ENCODE measurements around the gene RAG1. TPM values are rescaled to one million over a fixed set of nuclear protein-coding genes. Genes with fewer than 3 reads are reported as not detected.

RAG1 gene
- polyA plus RNA-seq, 1 of the 3 experiments (the other 2 are of a cell fraction): 0.08 TPM

DNA sequence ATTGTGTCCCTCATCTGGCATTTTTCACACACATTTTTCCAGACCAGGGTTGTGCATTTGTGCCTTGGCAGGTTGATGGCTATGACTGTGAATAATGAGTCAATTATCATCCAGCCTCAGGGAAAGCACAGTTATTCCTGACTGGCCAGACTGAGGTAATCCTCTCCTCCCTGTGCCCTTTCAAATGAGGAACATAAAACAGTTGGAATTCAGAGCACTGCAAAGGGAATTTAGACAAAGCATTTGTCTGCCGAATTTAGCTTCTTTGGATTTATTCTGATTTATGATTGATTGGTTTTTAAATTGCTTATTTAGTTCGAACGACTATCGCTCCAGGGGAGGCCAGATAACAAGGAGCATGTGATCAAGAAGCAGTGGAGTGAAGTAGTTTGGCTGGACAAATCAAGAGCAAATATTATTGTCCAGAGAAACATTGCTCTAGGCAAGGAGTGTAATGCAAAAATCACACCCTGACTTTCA lies 61.0 kb downstream of the RAG1 start:
- ChIA-PET POLR2A (interaction anchor here (1.1 to 2.0 kb wide), 2 partner anchors 10 to 64 kb away, joined by 4 to 16 read pairs; no protein-coding TSS in a partner anchor), CTCF (interaction anchor here (0.9 to 4.6 kb wide), 12 partner anchors 9 to 136 kb away, joined by 3 to 49 read pairs (median 5); no protein-coding TSS in a partner anchor)
- no peak overlapping the region for H3K4me3 ChIP-seq (ENCODE audit: low read depth in 2 of 2, low read length in 1 of 2)
- no peaks in the 10 kb centered on the region for H3K9me2 ChIP-seq
- H2AFZ ChIP-seq (ENCODE audit: low read depth): no peak overlapping the region
- no peaks in the 10 kb centered on the region for H3K27me3 ChIP-seq (ENCODE audit: insufficient read depth)
- H3K27ac ChIP-seq (ENCODE audit: low read depth in 2 of 2, low read length in 1 of 2): peak overlapping the region in 1 of 2 experiments; percentile 99; a peak in 2 of 4 replicates
- no peak overlapping the region for H3K4me2 ChIP-seq
- peaks cover 0 to 8% of the 10 kb centered on the region in 2 experiments for H3K36me3 ChIP-seq (replicated peaks in 1 of 2; ENCODE audit: control insufficient read depth in 1 of 2, insufficient read depth in 2 of 2, low read length in 1 of 2)
- no peaks in the 10 kb centered on the region for H4K20me1 ChIP-seq (ENCODE audit: insufficient read depth)
- H3K9ac ChIP-seq: no peak overlapping the region
- H3K9me3 ChIP-seq: no peaks in the 10 kb centered on the region
- H3K79me2 ChIP-seq (ENCODE audit: insufficient read depth): no peaks in the 10 kb centered on the region
- WGBS (ENCODE audit: low lambda C conversion rate): 68% methylated on average over 4 of the region's 4 CpGs
- peaks cover 0 to 39% of the 10 kb centered on the region in 2 experiments; a peak in 2 of 4 replicates for H3K4me1 ChIP-seq (ENCODE audit: control insufficient read depth in 1 of 2, insufficient read depth in 2 of 2, low read depth in 1 of 2, low read length in 1 of 2)
- no peaks in the 10 kb centered on the region for H3F3A ChIP-seq (replicated peaks; ENCODE audit: insufficient read depth)
- DNase-seq: peak; percentile 58
- TF ChIP-seq, protein P1, sequence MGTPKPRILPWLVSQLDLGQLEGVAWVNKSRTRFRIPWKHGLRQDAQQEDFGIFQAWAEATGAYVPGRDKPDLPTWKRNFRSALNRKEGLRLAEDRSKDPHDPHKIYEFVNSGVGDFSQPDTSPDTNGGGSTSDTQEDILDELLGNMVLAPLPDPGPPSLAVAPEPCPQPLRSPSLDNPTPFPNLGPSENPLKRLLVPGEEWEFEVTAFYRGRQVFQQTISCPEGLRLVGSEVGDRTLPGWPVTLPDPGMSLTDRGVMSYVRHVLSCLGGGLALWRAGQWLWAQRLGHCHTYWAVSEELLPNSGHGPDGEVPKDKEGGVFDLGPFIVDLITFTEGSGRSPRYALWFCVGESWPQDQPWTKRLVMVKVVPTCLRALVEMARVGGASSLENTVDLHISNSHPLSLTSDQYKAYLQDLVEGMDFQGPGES (IDR thresholded peaks at IDR 0.05; ENCODE audit: low read depth, low read length): no peak
- TF ChIP-seq, protein P2, sequence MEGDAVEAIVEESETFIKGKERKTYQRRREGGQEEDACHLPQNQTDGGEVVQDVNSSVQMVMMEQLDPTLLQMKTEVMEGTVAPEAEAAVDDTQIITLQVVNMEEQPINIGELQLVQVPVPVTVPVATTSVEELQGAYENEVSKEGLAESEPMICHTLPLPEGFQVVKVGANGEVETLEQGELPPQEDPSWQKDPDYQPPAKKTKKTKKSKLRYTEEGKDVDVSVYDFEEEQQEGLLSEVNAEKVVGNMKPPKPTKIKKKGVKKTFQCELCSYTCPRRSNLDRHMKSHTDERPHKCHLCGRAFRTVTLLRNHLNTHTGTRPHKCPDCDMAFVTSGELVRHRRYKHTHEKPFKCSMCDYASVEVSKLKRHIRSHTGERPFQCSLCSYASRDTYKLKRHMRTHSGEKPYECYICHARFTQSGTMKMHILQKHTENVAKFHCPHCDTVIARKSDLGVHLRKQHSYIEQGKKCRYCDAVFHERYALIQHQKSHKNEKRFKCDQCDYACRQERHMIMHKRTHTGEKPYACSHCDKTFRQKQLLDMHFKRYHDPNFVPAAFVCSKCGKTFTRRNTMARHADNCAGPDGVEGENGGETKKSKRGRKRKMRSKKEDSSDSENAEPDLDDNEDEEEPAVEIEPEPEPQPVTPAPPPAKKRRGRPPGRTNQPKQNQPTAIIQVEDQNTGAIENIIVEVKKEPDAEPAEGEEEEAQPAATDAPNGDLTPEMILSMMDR (IDR thresholded peaks at IDR 0.05): no peak
- TF ChIP-seq, protein P3, sequence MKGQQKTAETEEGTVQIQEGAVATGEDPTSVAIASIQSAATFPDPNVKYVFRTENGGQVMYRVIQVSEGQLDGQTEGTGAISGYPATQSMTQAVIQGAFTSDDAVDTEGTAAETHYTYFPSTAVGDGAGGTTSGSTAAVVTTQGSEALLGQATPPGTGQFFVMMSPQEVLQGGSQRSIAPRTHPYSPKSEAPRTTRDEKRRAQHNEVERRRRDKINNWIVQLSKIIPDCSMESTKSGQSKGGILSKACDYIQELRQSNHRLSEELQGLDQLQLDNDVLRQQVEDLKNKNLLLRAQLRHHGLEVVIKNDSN (IDR thresholded peaks at IDR 0.05; ENCODE audit: borderline replicate concordance, low read depth): no peak
- TF ChIP-seq, protein P4, sequence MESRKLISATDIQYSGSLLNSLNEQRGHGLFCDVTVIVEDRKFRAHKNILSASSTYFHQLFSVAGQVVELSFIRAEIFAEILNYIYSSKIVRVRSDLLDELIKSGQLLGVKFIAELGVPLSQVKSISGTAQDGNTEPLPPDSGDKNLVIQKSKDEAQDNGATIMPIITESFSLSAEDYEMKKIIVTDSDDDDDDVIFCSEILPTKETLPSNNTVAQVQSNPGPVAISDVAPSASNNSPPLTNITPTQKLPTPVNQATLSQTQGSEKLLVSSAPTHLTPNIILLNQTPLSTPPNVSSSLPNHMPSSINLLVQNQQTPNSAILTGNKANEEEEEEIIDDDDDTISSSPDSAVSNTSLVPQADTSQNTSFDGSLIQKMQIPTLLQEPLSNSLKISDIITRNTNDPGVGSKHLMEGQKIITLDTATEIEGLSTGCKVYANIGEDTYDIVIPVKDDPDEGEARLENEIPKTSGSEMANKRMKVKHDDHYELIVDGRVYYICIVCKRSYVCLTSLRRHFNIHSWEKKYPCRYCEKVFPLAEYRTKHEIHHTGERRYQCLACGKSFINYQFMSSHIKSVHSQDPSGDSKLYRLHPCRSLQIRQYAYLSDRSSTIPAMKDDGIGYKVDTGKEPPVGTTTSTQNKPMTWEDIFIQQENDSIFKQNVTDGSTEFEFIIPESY (IDR thresholded peaks at IDR 0.05; ENCODE audit: borderline replicate concordance, low read depth): no peak
- TF ChIP-seq RFX5 (IDR thresholded peaks at IDR 0.05; ENCODE audit: low read length) (no peak), MEF2A (IDR thresholded peaks at IDR 0.05; ENCODE audit: borderline replicate concordance, low read depth) (no peak), FOXJ3 (CRISPR knock-in tag; IDR thresholded peaks at IDR 0.05) (peak; percentile 47; the same call in 1 of the 2 replicates), POLR2AphosphoS5 (IDR thresholded peaks at IDR 0.05; ENCODE audit: low read depth, low read length) (no peak), GABPA (IDR thresholded peaks at IDR 0.05; ENCODE audit: low read depth) (no peak), SIN3A (IDR thresholded peaks at IDR 0.05; ENCODE audit: borderline replicate concordance, low read depth, low read length) (no peak), TAF1 (IDR thresholded peaks at IDR 0.05; ENCODE audit: borderline replicate concordance, low read depth, low read length) (no peak), FOXM1 (IDR thresholded peaks at IDR 0.05; ENCODE audit: low read depth) (no peak), MXI1 (IDR thresholded peaks at IDR 0.05; ENCODE audit: low read depth, low read length) (peak; percentile 44; the same call in 1 of the 2 replicates), EP300 (IDR thresholded peaks at IDR 0.05; ENCODE audit: borderline replicate concordance in 1 of 2, low read depth in 1 of 2, low read length in 1 of 2) (peak in 1 of 2 experiments; percentile 93; a peak in 2 of 4 replicates), TEAD4 (IDR thresholded peaks at IDR 0.05; ENCODE audit: borderline replicate concordance, insufficient read depth) (no peak), RXRA (IDR thresholded peaks at IDR 0.05; ENCODE audit: borderline replicate concordance, low read depth) (no peak)
- TF ChIP-seq, protein P5, sequence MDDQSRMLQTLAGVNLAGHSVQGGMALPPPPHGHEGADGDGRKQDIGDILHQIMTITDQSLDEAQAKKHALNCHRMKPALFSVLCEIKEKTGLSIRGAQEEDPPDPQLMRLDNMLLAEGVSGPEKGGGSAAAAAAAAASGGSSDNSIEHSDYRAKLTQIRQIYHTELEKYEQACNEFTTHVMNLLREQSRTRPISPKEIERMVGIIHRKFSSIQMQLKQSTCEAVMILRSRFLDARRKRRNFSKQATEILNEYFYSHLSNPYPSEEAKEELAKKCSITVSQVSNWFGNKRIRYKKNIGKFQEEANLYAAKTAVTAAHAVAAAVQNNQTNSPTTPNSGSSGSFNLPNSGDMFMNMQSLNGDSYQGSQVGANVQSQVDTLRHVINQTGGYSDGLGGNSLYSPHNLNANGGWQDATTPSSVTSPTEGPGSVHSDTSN (IDR thresholded peaks at IDR 0.05): peak; percentile 44; the same call in 1 of the 2 replicates
- TF ChIP-seq, protein P6, sequence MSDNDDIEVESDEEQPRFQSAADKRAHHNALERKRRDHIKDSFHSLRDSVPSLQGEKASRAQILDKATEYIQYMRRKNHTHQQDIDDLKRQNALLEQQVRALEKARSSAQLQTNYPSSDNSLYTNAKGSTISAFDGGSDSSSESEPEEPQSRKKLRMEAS (IDR thresholded peaks at IDR 0.05; ENCODE audit: low read depth): no peak
- TF ChIP-seq, protein P7, sequence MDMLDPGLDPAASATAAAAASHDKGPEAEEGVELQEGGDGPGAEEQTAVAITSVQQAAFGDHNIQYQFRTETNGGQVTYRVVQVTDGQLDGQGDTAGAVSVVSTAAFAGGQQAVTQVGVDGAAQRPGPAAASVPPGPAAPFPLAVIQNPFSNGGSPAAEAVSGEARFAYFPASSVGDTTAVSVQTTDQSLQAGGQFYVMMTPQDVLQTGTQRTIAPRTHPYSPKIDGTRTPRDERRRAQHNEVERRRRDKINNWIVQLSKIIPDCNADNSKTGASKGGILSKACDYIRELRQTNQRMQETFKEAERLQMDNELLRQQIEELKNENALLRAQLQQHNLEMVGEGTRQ (IDR thresholded peaks at IDR 0.05; ENCODE audit: borderline replicate concordance, low read depth, low read length): no peak
- TF ChIP-seq, protein P8, sequence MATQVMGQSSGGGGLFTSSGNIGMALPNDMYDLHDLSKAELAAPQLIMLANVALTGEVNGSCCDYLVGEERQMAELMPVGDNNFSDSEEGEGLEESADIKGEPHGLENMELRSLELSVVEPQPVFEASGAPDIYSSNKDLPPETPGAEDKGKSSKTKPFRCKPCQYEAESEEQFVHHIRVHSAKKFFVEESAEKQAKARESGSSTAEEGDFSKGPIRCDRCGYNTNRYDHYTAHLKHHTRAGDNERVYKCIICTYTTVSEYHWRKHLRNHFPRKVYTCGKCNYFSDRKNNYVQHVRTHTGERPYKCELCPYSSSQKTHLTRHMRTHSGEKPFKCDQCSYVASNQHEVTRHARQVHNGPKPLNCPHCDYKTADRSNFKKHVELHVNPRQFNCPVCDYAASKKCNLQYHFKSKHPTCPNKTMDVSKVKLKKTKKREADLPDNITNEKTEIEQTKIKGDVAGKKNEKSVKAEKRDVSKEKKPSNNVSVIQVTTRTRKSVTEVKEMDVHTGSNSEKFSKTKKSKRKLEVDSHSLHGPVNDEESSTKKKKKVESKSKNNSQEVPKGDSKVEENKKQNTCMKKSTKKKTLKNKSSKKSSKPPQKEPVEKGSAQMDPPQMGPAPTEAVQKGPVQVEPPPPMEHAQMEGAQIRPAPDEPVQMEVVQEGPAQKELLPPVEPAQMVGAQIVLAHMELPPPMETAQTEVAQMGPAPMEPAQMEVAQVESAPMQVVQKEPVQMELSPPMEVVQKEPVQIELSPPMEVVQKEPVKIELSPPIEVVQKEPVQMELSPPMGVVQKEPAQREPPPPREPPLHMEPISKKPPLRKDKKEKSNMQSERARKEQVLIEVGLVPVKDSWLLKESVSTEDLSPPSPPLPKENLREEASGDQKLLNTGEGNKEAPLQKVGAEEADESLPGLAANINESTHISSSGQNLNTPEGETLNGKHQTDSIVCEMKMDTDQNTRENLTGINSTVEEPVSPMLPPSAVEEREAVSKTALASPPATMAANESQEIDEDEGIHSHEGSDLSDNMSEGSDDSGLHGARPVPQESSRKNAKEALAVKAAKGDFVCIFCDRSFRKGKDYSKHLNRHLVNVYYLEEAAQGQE (IDR thresholded peaks at IDR 0.05; ENCODE audit: low read depth, low read length): no peak

Data from SK-N-SH (cell line).